Activated naive CD4-positive, alpha-beta T cell treated with Interleukin-2 at 50 U/mL for 16 hours (primary cell): ENCODE results near the gene CEPT1.
"Not testable (repeated sequence)": the region's sequence is repeated elsewhere in the genome, so short reads cannot be mapped to it uniquely, and the experiment has no call there.

Experiments
- DNase-seq: peaks from one replicate; pipeline ENCODE4 v3.0.0-alpha.2; 2020

The CEPT1 gene

GRCh38 chr1:111139956-111140679, at the start of gene CEPT1, which contains the start of gene DRAM2:
CEPT1 (plus strand) TSS chr1:111140223; CDS start chr1:111147715, 7,492 bp downstream.
DRAM2 (minus strand) TSS chr1:111140093; CDS start chr1:111131554, 8,539 bp downstream.
- DNase-seq, result peak; percentile 93

GRCh38 chr1:111095421-111095820, 44.6 kb upstream of the CEPT1 start:
- not testable (repeated sequence) for DNase-seq

- no peak for DNase-seq
Measured at GRCh38 chr1:111097356-111098099, 42.5 kb upstream of the CEPT1 start.

GRCh38 chr1:111099289-111099688, 40.7 kb upstream of the CEPT1 start:
- no peak for DNase-seq

- DNase-seq, result no peak
Measured at GRCh38 chr1:111101854-111102642, 38.0 kb upstream of the CEPT1 start.

- no peak for DNase-seq
Measured at GRCh38 chr1:111104981-111105380, 35.0 kb upstream of the CEPT1 start.

- no peak for DNase-seq
Measured at GRCh38 chr1:111110197-111110899, 29.7 kb upstream of the CEPT1 start.

- no peak for DNase-seq
Measured at GRCh38 chr1:111116496-111116895, 23.5 kb upstream of the CEPT1 start.

- no peak for DNase-seq
Measured at GRCh38 chr1:111126354-111126753, 13.7 kb upstream of the CEPT1 start.

- DNase-seq, result no peak
Measured at GRCh38 chr1:111127923-111128643, 11.9 kb upstream of the CEPT1 start.

- DNase-seq, result no peak
Measured at GRCh38 chr1:111129376-111129775, 10.6 kb upstream of the CEPT1 start.

GRCh38 chr1:111131693-111132092, 8.3 kb upstream of the CEPT1 start:
- DNase-seq, result no peak

- no peak for DNase-seq
Measured at GRCh38 chr1:111133866-111134265, 6.2 kb upstream of the CEPT1 start.

GRCh38 chr1:111139324-111139955, 583 bp upstream of the CEPT1 start:
- no peak for DNase-seq

- no peak for DNase-seq
Measured at GRCh38 chr1:111140680-111140967, 601 bp downstream of the CEPT1 start.

- DNase-seq, result no peak
Measured at GRCh38 chr1:111141245-111142220, 1.5 kb downstream of the CEPT1 start.

- no peak for DNase-seq
Measured at GRCh38 chr1:111142356-111142975, 2.4 kb downstream of the CEPT1 start.

GRCh38 chr1:111145542-111145941, 5.5 kb downstream of the CEPT1 start:
- DNase-seq, result no peak

GRCh38 chr1:111145963-111146768, 6.1 kb downstream of the CEPT1 start:
- DNase-seq, result no peak
